B cell (primary cell): ENCODE data around the gene RAB6B.

Experiments used
- CTCF ChIP-seq: fragments of 200-600 bp; IDR thresholded peaks from one replicate; pipeline ENCODE4 v1.8.0; 2022; ENCODE audit warnings: antibody characterized with exemption, mild to moderate bottlenecking
- EZH2 ChIP-seq: IDR thresholded peaks from 2 replicates; pipeline ENCODE4 v1.6.1; 2012; ENCODE audit warnings: borderline replicate concordance, low read depth, mild to moderate bottlenecking, moderate library complexity, low read length; ENCODE audit not compliant: insufficient read depth, poor library complexity, severe bottlenecking

GRCh38 chr3:133833267-133833666, 62.4 kb downstream of the RAB6B start:
- TF ChIP-seq CTCF (no peak), EZH2 (no peak)
